Stimulated activated CD4-positive, alpha-beta T cell treated with anti-CD3 and anti-CD28 coated beads, Interleukin-12 subunit alpha, Interleukin-12 subunit beta, amount 100 ng/mL, for 48 hours (primary cell): ENCODE results near the gene FRG2B.
"Not testable (repeated sequence)": the region's sequence is repeated elsewhere in the genome, so short reads cannot be mapped to it uniquely, and the experiment has no call there.

Experiments
- DNase-seq, 3 donors: peaks; one replicate each; pipeline ENCODE4 v3.0.0-alpha.2; 2020; ENCODE audit warnings: low read depth in 2 of 3, low spot score in 1 of 3

FRG2B gene

DNA sequence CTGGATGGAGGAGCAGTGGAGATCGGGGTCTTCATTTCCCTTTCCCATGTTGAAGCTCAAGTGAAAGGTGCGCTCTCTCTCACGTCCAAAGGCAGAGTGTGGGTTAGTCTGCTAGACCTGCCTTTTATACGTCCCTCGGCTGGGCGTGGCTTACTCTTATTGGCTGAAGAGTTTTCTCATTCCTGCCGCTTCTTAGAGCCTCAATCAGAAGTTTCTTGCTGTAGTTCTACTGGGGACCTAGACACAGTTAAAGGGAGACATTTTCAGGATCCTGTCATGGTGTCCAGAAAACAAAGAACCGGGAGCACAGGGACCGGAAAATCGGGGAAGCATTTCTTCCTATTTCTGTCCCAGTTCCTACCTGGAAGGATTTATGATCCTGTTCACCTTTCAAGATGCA lies at the start of gene FRG2B:
Gene FRG2B, minus strand, starts transcription at position 101 of the 400 bp plus-strand sequence. Its CDS starts 53 bp downstream, at position 48.
- DNase-seq = not testable (repeated sequence)

DNA sequence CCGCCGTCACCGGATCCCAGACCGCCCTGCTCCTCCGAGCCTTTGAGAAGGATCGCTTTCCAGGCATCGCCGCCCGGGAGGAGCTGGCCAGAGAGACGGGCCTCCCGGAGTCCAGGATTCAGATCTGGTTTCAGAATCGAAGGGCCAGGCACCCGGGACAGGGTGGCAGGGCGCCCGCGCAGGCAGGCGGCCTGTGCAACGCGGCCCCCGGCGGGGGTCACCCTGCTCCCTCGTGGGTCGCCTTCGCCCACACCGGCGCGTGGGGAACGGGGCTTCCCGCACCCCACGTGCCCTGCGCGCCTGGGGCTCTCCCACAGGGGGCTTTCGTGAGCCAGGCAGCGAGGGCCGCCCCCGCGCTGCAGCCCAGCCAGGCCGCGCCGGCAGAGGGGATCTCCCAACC lies 40.9 kb upstream of the FRG2B start:
- not testable (repeated sequence) for DNase-seq

DNA sequence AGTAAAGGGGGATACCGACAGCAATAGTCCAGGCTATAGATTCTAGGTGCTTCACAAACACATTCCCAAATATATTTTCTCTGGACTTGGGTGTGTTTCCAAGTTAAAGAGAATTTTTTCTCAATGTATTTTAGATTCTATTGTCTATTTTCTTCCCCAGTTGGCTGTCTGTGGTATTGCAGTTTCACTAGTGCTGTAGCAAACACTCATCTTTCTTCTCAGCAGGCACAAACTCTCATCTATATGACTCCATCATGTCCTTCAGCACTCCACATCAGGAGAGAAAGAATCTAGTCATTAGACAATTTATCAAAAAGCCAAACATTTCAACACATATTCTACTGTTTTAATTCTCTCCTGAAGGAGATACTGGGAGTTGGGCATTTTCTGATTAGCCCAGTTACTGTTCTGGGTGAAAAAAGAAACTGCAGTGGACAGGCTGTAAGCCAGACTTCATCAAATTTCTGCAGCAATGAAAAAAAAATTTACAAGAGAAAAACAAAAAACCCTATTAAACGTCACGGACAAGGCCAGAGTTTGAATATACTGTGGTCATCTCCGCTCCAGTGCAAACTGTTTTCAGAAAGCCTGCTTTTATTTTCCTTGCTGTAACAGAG lies 37.1 kb upstream of the FRG2B start:
- DNase-seq = not testable (repeated sequence)

DNA sequence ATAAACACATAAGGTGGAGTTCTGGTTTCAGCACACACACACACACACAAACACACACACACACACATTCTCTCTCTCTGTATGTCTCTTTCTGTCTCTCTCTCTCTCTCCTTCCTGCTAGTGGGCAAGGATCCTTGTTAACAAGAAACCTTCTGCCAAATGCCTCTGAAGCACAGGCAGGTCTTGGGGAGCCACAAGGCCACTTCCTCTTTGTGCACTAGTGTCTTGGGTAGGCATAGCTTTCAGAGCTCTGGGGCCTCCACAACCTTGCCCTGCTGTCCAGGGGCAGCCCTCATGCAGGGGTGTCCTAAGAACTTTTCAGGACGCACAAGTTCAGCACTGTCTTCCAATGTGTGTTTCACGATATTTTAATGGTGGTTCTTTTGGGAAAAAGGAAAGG lies 34.5 kb upstream of the FRG2B start:
- DNase-seq = not testable (repeated sequence)

DNA sequence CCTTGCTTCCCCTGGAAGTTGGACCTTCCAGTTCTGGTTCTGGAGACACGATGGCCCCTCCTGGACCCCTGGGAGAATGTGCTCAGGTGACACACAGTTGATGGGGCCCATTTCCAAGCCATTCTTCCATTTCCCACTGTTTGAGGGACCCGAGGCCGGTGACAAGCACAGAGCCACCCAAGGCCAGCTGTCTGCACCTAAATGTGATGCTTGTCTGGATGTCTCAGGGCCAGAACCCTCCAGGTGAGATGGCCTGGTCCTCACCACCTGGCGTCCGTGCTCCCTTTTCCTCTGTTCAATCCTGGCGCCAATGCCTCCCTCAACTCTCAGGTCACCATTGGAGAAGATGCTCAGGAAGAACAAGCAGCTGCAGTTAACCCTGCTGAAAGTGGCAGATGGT lies 33.9 kb upstream of the FRG2B start:
- not testable (repeated sequence) for DNase-seq

DNA sequence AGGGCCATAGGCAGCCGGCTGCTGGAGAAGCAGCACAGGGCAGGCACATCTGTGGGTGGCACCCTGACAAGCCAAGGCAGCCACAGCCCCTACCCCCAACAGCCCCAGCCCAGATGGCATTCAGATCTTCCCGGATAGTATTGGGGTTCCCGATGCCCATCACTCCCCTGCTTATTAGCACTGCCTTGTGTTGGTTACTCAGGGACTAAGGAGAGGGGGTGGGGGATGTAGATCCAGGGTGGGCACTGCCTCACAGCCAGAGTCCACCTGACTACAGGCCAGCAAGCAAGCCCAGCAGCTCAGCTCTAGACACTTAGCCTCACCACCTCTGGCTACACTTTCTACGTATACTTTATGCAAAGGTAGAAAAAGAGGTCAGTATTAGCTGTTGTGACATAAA lies 30.7 kb upstream of the FRG2B start:
- DNase-seq = not testable (repeated sequence)

DNA sequence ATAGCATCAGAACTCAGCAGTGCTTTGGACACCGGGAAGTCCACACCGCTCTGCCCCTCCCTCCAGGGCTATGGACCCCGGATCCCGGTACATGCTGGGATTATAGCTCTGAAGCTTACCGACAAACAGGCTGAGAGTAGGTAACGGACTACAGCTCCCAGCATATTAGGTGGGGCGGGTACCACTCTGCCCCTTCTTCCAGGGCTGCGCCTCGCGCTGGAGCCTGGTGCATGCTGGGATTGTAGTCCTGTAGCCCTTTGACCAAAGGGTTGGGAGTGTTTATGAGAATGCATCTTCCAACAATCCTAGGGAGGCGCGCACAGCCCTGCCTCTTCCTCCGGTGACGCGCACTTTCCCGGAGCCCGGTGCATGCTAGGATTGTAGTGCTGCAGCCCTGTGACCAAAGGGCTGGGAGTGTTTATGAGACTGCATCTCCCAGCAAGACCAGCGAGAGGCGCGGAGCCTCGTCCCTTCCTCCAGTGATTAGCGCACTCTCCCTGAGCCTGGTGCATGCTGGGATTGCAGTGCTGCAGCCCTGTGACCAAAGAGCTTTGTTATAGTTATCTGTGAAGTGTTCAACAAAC lies 22.4 kb upstream of the FRG2B start:
- DNase-seq = peak in 1 of 3 donors; percentile 14

DNA sequence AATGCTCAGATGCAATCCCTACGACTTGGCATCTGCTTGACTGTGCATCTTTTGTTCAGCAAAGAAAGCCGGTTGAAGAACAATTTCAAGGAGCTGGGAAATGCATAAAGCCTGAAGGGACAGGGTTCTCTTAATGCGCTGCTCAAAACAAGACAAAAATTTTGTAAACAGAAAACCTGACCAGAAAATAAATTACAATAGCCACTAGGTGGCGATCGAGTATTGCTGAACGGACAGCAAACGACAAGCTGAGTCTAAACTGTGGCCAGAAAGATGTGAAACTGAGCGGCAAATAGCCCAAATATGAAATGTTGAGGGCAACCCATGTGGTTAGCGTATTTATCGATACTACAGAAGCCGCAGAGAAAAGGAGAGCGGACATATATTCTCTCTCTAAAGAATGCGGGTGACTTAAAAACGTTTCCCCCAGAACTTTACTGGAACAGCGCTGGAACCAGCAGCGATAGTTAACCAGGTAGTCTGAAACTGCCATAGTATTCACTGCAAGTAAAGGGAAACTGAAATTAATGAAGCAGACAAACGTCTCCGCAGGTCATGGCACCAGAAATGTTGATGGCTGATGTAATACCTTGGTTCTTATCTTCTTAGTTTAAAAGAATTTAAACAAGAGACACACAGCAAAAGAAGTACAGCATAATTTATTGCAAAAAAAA lies 20.6 kb upstream of the FRG2B start:
- not testable (repeated sequence) for DNase-seq

DNA sequence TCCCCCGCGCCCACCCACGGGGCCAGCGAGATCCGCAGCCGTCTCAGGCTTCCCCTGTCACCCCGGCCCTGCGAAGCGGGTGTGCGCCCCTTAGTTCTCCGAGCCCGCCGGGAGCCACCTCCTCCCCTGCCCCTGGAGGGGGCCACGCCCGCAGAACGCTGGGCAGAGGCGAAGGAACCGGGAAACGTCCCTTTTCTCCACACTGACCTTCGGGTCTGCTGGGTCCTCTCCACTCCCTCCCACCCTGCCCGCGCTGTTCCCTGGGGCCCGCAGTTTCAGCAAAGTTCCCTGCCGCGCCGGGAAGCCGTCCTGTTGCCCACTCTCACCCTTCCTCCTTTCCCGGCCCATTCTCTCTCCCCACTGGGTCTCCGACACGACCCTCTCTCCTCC lies 11.2 kb upstream of the FRG2B start:
- DNase-seq = not testable (repeated sequence)

DNA sequence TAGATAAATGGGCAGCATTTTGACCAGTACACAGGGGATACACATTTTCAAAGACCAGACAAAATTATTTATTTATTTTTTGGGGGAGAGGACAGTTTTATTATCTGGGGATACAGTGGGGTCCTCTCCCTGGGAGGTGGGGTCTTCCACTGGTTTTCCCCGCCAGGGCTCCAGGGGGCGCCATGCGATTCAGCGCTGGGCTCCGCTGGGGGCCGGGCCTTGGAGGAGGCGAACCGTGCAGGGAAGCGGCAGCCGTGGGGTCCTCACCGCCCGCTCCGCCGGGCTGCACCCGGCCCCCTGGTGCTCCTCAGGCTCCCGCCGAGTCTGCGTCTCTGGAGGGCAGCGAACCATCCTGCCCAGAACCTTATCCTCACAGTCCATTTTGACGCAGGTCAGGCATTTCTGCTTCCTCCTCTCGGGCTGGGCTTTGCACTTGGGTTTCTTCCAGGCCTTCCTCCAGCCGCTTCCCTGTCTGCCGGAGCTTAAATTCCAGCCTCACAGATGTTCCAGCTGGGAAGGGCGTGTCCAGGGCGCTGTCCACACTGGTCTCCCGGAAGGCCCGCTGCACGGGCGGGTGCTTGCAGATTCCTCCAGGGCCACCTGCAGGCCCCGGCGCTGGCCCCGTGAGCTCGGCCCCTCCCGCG lies 10.7 kb upstream of the FRG2B start:
- peak in 1 of 3 donors; percentile 11 for DNase-seq

DNA sequence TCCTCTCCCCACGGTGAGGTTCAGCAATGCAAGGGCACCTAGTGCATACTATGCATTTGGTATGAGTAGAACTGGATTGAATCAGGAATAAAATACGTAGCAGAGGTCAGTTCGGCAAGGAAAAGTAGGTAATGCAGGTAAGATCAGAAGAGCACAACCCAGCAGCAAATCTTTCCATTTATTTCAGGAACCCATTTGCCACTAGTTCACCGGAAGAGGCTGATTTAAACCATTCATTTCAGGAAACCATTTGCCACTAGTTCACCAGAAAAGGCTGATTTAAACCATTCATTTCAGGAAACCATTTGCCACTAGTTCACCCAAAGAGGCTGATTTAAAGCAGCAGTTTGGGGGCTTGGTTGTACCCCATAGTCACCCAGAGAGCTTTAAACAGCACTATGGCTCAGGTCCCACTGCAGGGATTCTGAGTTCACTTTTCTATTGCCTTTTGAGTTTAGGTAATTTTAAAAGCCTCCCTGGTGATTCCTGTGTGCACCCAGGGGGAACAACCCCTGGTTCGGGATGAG lies 4.2 kb upstream of the FRG2B start:
- DNase-seq = not testable (repeated sequence)

DNA sequence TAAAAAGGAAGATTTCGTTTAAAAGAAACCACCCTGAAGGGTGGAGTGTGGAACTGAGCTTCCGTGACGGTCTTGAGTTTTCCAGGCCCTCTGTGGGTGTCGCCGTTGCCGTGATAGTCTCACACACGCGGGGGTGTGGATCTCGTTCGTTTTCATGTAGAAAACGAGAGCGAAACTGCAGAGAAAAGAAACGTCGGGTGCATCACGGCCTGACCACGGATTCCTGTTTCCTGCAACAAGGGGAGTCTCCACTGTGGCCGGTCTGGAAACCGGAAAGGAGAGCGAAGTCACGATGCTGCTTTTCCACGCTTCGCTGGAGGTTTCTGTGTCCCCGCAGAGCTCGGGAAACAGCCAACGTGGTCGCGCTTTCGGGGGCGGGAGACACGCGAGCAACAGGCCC lies 4.1 kb downstream of the FRG2B start:
- not testable (repeated sequence) for DNase-seq

DNA sequence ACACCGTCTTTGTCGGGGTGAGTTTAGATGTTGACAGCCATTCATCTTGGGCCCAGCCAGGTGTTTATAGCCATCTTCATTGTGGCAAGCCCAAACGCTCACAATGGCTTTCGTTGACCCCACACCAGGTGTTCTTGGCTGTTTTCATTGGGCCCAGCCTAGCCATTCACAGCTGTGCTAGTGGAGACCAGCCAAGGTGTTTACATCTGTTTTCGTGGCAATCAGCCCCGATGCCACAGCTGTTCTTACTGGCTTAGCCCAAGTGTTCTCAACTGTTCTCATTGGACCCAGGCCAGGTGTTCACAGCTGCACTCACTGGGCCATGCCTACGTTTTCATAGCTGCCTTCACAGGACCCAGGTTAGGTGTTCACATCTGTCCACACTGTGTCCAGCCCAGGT lies 7.7 kb downstream of the FRG2B start:
- DNase-seq = no peak

DNA sequence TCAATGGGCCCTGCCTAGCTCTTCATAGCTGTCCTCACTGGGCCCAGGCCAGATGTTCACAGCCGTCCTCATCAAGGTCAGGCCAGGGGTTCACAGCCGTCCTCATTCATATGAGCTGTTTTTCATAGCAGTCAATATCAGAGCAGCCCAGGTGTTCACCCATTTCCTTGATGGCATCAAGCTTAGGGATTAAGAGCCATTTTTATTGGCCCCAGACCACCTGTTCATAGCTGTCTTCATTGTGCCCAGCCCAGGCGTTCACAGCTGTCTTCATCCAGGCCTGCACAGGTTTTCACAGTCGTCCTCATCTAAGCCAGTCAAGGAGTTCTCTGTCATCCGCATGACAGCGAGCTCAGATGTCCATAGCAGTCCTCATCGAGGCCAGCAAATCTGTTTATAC lies 9.4 kb downstream of the FRG2B start:
- DNase-seq = no peak

DNA sequence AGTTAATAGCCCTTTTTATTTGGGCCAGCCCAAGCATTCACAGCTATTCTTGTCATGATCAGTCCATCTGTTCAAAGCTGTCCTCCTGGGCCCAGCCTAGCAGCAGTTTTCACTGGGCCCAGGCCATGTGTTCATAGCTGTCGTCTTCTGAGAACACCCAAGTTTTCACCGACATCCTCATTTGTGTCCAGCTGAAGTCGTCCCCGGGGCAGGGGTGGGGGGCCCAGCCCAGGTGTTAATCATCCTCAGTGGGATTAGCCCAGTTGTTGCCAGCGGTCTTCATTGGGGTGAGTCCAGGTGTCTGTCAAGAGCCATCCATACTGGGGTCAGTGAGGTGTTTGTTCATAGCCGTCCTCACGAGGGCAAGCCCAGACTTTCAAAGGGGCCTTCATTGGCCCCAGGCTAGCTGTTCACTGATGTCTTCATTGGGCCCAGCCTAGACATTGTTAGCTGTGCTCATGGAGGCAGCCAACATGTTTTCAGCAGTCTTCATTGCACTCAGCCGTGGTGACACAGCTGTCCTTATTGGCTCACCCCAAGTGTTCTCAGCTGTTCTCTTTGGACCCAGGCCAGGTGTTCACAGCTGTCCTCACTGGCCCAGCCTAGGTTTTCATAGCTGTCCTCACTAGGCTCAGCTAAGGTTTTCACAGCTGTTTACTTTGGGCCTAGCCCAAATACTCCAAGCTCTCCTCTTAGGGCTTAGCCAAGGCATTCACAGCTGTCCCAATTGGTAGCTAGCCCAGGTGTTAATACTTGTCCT lies 10.0 kb downstream of the FRG2B start:
- no peak for DNase-seq

DNA sequence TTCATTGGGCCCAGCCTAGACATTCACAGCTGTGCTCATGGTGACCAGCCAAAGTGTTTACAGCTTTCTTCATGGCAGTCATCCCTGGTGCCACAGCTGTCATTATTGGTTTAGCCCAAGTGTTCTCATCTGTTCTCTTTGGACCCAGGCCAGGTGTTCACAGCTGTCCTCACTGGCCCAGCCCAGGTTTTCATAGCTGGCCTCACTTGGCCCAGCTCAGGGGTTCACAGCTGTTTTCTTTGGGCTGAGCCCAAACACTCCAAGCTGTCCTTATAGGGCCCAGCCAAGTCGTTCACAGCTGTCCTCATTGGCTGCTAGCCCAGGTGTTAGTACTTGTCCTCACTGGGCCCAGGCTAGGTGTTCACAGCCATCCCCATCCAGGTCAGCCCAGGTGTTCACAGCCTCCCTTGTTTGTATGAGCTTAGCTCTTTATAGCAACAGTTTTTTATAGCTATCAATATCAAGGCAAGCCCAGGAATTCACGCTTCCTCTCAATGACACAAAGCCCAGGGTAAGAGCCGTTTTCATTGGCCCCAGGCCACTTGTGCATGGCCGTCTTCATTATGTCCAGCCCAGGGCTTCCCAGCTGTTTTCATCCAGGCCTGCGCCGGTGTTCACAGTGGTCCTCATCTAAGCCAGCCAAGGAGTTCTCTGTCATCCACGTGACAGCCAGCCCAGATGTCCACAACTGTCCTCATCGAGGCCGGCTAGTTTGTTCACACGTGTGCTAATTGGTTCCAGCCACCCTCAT lies 11.6 kb downstream of the FRG2B start:
- no peak for DNase-seq

DNA sequence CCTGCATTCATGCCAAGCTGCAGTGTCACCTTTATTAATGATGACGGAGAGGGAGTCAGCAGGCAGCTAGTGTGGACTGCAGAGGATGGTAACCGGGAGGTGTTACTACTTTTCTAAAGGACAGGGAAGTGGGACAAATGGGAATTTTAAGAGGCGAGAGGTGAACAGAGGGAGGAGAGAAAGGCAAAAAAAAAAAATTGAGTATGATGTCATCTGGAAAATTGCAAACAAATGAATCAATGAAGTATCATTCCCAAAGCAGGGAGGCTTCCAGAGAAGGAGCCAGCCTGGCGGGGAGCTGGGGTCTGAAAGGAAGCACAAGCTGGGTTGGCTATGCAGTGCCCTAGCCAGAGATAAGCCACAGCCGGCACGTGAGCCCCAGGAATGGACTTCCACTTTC lies 12.9 kb downstream of the FRG2B start:
- no peak for DNase-seq

DNA sequence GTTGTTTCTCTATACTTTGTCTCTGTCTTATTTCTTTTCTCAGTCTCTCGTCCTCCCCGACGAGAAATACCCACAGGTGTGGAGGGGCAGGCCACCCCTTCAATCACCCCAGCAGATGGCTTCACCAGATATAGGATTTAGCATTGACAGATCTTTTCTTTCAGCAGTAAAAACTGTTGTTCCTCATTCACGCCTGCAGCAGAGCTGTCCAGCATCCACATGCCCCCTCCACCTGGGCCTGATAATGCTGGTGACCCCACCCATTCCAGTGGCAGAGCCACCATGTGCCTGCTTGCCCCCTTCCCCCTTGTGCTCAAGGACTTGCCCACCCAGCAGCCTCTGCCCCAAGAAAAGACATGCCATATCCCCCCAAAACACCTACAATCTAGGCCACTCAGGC lies 15.5 kb downstream of the FRG2B start:
- no peak for DNase-seq

DNA sequence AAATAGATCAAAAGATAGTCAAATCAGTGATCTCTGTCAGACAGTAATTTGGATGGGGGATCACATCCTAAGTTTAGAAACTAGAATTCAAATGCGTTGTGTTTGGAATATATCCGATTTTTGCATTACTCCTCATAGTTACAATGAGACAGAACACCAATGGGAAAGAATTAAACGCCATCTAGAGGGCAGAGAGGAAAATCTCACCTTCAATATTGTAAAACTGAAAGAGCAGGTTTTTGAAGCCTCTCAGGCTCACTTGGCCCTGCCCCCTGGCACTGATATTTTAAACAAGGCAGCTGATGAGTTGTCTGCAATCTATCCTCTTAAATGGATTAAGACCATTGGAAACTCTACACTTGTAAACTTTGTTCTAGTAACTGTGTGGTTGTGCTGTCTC lies 17.7 kb downstream of the FRG2B start:
- DNase-seq = no peak

DNA sequence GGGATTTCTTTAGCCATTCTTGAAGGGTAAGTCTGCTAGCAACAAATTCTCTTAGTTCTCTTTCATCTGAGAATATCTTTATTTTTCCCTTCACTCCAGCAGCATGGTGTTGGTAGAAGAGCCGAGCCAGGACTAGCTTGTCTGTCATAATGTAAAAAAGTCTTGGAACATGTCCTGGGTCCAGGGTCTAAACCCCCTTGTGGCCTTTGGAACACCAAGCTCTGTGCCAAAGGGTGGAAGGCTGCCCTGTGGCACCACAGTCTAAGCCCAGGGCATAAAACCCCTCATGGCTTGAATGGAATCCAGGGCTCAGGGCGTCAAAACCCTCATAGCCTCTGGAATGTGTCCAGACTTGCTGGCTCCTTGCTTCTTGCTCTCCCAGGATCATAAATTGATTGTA lies 23.2 kb downstream of the FRG2B start:
- not testable (repeated sequence) for DNase-seq
